ENCODE measurements around the gene GFI1. TPM values are rescaled to one million over a fixed set of nuclear protein-coding genes. Genes with fewer than 3 reads are reported as not detected.
"Not testable (repeated sequence)": the region's sequence is repeated elsewhere in the genome, so short reads cannot be mapped to it uniquely, and the experiment has no call there.

The GFI1 gene
- total RNA-seq, 1 donor from 2014 or later: 0.89 TPM

DNA sequence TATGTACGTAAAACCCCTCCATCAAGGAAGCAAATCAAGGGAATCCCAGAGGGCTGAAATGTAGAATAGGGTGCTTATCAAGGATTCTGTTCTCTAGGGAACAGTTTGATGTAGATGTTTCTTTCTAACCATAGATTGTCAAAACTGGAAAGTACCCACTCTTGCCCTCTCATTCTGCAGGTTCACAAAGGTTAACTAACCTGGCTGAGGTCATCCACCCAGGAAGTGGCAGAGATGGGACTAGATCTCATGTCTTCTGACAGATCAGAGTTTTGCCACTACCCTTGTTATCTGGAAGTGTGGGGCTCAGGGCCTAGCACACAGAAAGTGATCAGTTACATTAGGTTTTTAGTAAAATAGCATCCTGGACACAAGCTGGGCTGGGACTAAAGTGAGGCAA is 47.4 kb downstream of the GFI1 start:
- Mint-ChIP-seq H3K27me3 (ENCODE audit: low read depth, unreplicated experiment) (no peaks in the 10 kb centered on the region), H3K4me1 (ENCODE audit: low read depth, unreplicated experiment) (peaks cover 5% of the 10 kb centered on the region), H3K4me3 (ENCODE audit: unreplicated experiment) (no peak overlapping the region), H3K36me3 (ENCODE audit: low read depth, unreplicated experiment) (no peaks in the 10 kb centered on the region), H3K9me3 (ENCODE audit: unreplicated experiment) (peaks cover 3% of the 10 kb centered on the region), H3K27ac (ENCODE audit: unreplicated experiment) (no peak overlapping the region)
- H3K9me3 ChIP-seq (ENCODE audit: insufficient read depth, low read depth, low read length): no peaks in the 10 kb centered on the region
- H3K4me2 ChIP-seq (ENCODE audit: low read length): no peak overlapping the region
- H3K79me2 ChIP-seq (ENCODE audit: insufficient read depth, low read length): no peaks in the 10 kb centered on the region
- DNase-seq (ENCODE audit: low read depth): no peak
- no peak for FAIRE-seq
- H3K27me3 ChIP-seq (ENCODE audit: insufficient read depth, low read length): no peaks in the 10 kb centered on the region
- H3K9ac ChIP-seq (ENCODE audit: low read length): no peak overlapping the region
- H3K4me1 ChIP-seq (ENCODE audit: insufficient read depth, low read length): peaks cover 3% of the 10 kb centered on the region
- TF ChIP-seq CTCF (IDR thresholded peaks at IDR 0.05; ENCODE audit: insufficient read depth, low read depth, low read length): no peak
- no peak for TF ChIP-seq EZH2 (IDR thresholded peaks at IDR 0.05; ENCODE audit: insufficient read depth, low read length)
- H3K4me3 ChIP-seq (ENCODE audit: insufficient read depth, low read depth, low read length): no peak overlapping the region
- H4K20me1 ChIP-seq (ENCODE audit: insufficient read depth, low read length): no peaks in the 10 kb centered on the region
- H3K36me3 ChIP-seq (ENCODE audit: insufficient read depth, low read length): no peaks in the 10 kb centered on the region
- H2AFZ ChIP-seq (ENCODE audit: low read depth, low read length): no peak overlapping the region
- no peak overlapping the region for H3K27ac ChIP-seq (ENCODE audit: low read depth, low read length)

- not testable (repeated sequence) for H3K27ac Mint-ChIP-seq (ENCODE audit: unreplicated experiment); H3K9me3 ChIP-seq (ENCODE audit: insufficient read depth, low read depth, low read length); FAIRE-seq; H3K4me3 ChIP-seq (ENCODE audit: insufficient read depth, low read depth, low read length); H3K79me2 ChIP-seq (ENCODE audit: insufficient read depth, low read length); H4K20me1 ChIP-seq (ENCODE audit: insufficient read depth, low read length); H3K4me3 Mint-ChIP-seq (ENCODE audit: unreplicated experiment); H3K4me1 Mint-ChIP-seq (ENCODE audit: low read depth, unreplicated experiment); H3K36me3 ChIP-seq (ENCODE audit: insufficient read depth, low read length); H3K27me3 ChIP-seq (ENCODE audit: insufficient read depth, low read length); H3K27ac ChIP-seq (ENCODE audit: low read depth, low read length); H3K9me3 Mint-ChIP-seq (ENCODE audit: unreplicated experiment); DNase-seq (ENCODE audit: low read depth); H3K36me3 Mint-ChIP-seq (ENCODE audit: low read depth, unreplicated experiment); H3K4me1 ChIP-seq (ENCODE audit: insufficient read depth, low read length); H3K27me3 Mint-ChIP-seq (ENCODE audit: low read depth, unreplicated experiment); H3K9ac ChIP-seq (ENCODE audit: low read length); H2AFZ ChIP-seq (ENCODE audit: low read depth, low read length); H3K4me2 ChIP-seq (ENCODE audit: low read length)
Observed at GRCh38 chr1:92434572-92434971, 52.2 kb downstream of the GFI1 start.

- H3K9me3 Mint-ChIP-seq (ENCODE audit: unreplicated experiment): peaks cover 2% of the 10 kb centered on the region
- no peaks in the 10 kb centered on the region for H3K4me1 Mint-ChIP-seq (ENCODE audit: low read depth, unreplicated experiment)
- Histone ChIP-seq H3K9me3 (ENCODE audit: insufficient read depth, low read depth, low read length) (no peaks in the 10 kb centered on the region), H4K20me1 (ENCODE audit: insufficient read depth, low read length) (no peaks in the 10 kb centered on the region), H3K4me1 (ENCODE audit: insufficient read depth, low read length) (no peaks in the 10 kb centered on the region), H3K4me3 (ENCODE audit: insufficient read depth, low read depth, low read length) (no peak overlapping the region), H3K4me2 (ENCODE audit: low read length) (no peak overlapping the region), H3K27me3 (ENCODE audit: insufficient read depth, low read length) (no peaks in the 10 kb centered on the region), H3K9ac (ENCODE audit: low read length) (no peak overlapping the region), H3K36me3 (ENCODE audit: insufficient read depth, low read length) (no peaks in the 10 kb centered on the region), H2AFZ (ENCODE audit: low read depth, low read length) (no peak overlapping the region), H3K27ac (ENCODE audit: low read depth, low read length) (no peak overlapping the region), H3K79me2 (ENCODE audit: insufficient read depth, low read length) (no peaks in the 10 kb centered on the region)
- H3K27me3 Mint-ChIP-seq (ENCODE audit: low read depth, unreplicated experiment): peaks cover 5% of the 10 kb centered on the region
- H3K27ac Mint-ChIP-seq (ENCODE audit: unreplicated experiment): no peak overlapping the region
- H3K4me3 Mint-ChIP-seq (ENCODE audit: unreplicated experiment): no peak overlapping the region
- no peak for DNase-seq (ENCODE audit: low read depth)
- no peaks in the 10 kb centered on the region for H3K36me3 Mint-ChIP-seq (ENCODE audit: low read depth, unreplicated experiment)
- FAIRE-seq: no peak
- TF ChIP-seq CTCF (IDR thresholded peaks at IDR 0.05; ENCODE audit: insufficient read depth, low read depth, low read length): no peak
- TF ChIP-seq EZH2 (IDR thresholded peaks at IDR 0.05; ENCODE audit: insufficient read depth, low read length): no peak
Observed at GRCh38 chr1:92430030-92430429, 56.7 kb downstream of the GFI1 start.

Data from astrocyte (in vitro differentiated cells and primary cell).